Measurements from ENCODE around the gene SLC25A26. TPM values are rescaled to one million over a fixed set of nuclear protein-coding genes. Genes with fewer than 3 reads are reported as not detected.

Gene SLC25A26
- total RNA-seq, 1 donor from 2014 or later = 18.9 TPM

DNA sequence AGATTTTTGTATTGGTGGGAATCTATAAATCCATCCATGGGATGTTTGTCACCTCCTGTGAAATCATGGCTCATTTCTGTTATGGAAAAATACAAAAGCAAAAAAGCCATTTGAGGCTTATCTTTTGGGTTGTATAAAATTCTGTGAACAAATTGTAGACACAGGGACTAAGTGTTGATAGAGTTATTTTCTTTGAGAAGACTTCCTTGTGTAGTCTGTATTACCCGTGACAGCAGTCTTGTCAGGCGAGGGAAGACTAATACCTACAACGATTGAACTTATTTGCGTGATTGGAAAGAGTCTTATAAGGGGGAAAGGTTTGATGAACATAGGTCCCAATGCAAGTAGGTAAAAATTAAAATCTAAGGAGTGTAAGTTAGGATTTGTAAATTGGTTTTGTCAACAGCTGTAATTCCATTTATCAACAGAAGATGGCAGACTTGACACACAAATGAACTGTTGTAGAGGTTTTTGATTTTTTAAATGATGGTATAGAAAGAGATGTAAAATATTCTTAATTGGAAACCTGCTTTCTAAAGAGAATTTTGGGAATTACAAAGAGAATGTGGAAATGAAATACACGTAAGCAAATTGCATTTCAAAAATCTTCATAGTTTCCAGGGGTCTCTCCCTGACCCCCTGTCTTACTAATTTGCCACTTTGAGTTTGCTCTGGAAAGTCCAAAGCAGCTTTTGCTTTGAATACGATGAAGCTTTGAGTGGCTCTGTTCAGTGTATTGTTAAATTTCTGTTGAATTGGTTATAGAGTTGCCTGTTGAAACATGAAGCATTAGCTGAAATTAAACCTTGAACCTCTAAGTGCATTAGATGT lies 33.2 kb downstream of the SLC25A26 start:
- Mint-ChIP-seq H3K27ac (ENCODE audit: unreplicated experiment) (no peak overlapping the region), H3K4me1 (ENCODE audit: unreplicated experiment) (peaks cover 5% of the 10 kb centered on the region), H3K4me3 (ENCODE audit: unreplicated experiment) (no peak overlapping the region), H3K27me3 (ENCODE audit: unreplicated experiment) (no peaks in the 10 kb centered on the region), H3K36me3 (ENCODE audit: low read depth, unreplicated experiment) (no peaks in the 10 kb centered on the region), H3K9me3 (ENCODE audit: unreplicated experiment) (no peaks in the 10 kb centered on the region)
- DNase-seq (ENCODE audit: low spot score) = no peak
- TF ChIP-seq, protein P1, sequence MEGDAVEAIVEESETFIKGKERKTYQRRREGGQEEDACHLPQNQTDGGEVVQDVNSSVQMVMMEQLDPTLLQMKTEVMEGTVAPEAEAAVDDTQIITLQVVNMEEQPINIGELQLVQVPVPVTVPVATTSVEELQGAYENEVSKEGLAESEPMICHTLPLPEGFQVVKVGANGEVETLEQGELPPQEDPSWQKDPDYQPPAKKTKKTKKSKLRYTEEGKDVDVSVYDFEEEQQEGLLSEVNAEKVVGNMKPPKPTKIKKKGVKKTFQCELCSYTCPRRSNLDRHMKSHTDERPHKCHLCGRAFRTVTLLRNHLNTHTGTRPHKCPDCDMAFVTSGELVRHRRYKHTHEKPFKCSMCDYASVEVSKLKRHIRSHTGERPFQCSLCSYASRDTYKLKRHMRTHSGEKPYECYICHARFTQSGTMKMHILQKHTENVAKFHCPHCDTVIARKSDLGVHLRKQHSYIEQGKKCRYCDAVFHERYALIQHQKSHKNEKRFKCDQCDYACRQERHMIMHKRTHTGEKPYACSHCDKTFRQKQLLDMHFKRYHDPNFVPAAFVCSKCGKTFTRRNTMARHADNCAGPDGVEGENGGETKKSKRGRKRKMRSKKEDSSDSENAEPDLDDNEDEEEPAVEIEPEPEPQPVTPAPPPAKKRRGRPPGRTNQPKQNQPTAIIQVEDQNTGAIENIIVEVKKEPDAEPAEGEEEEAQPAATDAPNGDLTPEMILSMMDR (IDR thresholded peaks at IDR 0.05; ENCODE audit: unreplicated experiment) = peak; percentile 94

DNA sequence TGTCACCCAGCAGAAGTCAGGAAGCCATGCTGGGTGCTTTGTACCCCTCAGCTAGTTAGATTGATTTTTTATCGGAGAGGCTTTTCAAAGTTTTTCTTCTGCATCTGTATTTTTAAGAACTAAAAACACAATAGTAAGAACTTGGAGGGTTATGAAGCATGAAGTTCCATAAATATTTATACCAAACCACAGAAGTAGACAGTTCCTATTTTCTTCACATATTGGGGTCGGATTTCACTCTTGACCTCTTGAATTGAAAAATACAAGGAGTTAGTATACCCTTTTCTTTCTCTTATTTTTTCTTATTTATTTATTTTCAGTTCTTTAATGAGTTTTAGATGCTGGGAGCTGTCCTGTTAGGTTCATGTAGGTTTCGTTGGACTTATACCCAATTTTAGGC lies 35.1 kb downstream of the SLC25A26 start:
- no peaks in the 10 kb centered on the region for H3K9me3 Mint-ChIP-seq (ENCODE audit: unreplicated experiment)
- no peaks in the 10 kb centered on the region for H3K36me3 Mint-ChIP-seq (ENCODE audit: low read depth, unreplicated experiment)
- peaks cover 5% of the 10 kb centered on the region for H3K27me3 Mint-ChIP-seq (ENCODE audit: unreplicated experiment)
- H3K27ac Mint-ChIP-seq (ENCODE audit: unreplicated experiment) = no peak overlapping the region
- TF ChIP-seq, protein P1 (IDR thresholded peaks at IDR 0.05; ENCODE audit: unreplicated experiment) = no peak
- DNase-seq (ENCODE audit: low spot score) = no peak
- peaks cover 14% of the 10 kb centered on the region for H3K4me1 Mint-ChIP-seq (ENCODE audit: unreplicated experiment)
- H3K4me3 Mint-ChIP-seq (ENCODE audit: unreplicated experiment) = no peak overlapping the region

GRCh38 chr3:66256806-66257205 lies 36.0 kb downstream of the SLC25A26 start:
- TF ChIP-seq, protein P1 (IDR thresholded peaks at IDR 0.05; ENCODE audit: unreplicated experiment) = no peak
- Mint-ChIP-seq H3K27me3 (ENCODE audit: unreplicated experiment) (peaks cover 5% of the 10 kb centered on the region), H3K9me3 (ENCODE audit: unreplicated experiment) (no peaks in the 10 kb centered on the region), H3K4me1 (ENCODE audit: unreplicated experiment) (peaks cover 14% of the 10 kb centered on the region), H3K4me3 (ENCODE audit: unreplicated experiment) (no peak overlapping the region), H3K27ac (ENCODE audit: unreplicated experiment) (no peak overlapping the region), H3K36me3 (ENCODE audit: low read depth, unreplicated experiment) (no peaks in the 10 kb centered on the region)
- no peak for DNase-seq (ENCODE audit: low spot score)

- peaks cover 5% of the 10 kb centered on the region for H3K27me3 Mint-ChIP-seq (ENCODE audit: unreplicated experiment)
- no peak overlapping the region for H3K4me3 Mint-ChIP-seq (ENCODE audit: unreplicated experiment)
- no peak for DNase-seq (ENCODE audit: low spot score)
- TF ChIP-seq, protein P1 (IDR thresholded peaks at IDR 0.05; ENCODE audit: unreplicated experiment) = no peak
- H3K36me3 Mint-ChIP-seq (ENCODE audit: low read depth, unreplicated experiment) = peaks cover 3% of the 10 kb centered on the region
- H3K9me3 Mint-ChIP-seq (ENCODE audit: unreplicated experiment) = no peaks in the 10 kb centered on the region
- no peak overlapping the region for H3K27ac Mint-ChIP-seq (ENCODE audit: unreplicated experiment)
- H3K4me1 Mint-ChIP-seq (ENCODE audit: unreplicated experiment) = peaks cover 14% of the 10 kb centered on the region
Observed at GRCh38 chr3:66259566-66260255, 38.9 kb downstream of the SLC25A26 start.

DNA sequence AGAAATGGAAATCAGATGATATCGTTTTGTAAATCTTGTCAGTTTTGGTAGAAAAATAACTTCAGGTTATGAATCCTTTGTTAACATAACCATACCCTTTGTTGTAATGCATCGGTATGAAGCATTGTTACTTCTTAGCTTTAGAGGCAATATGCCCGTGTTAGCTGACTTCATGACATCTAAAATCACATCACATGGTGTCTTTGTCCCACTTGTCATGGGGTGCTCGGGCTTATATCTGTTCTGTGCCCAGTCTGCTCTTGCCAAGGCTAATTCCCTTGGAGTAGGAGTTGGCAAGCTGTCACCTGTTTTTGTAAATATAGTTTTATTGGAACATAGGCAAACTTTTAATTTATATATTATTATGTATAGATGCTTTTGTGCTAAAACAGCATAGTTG lies 39.6 kb downstream of the SLC25A26 start:
- H3K27ac Mint-ChIP-seq (ENCODE audit: unreplicated experiment) = no peak overlapping the region
- no peak overlapping the region for H3K4me3 Mint-ChIP-seq (ENCODE audit: unreplicated experiment)
- H3K27me3 Mint-ChIP-seq (ENCODE audit: unreplicated experiment) = peaks cover 5% of the 10 kb centered on the region
- H3K4me1 Mint-ChIP-seq (ENCODE audit: unreplicated experiment) = peaks cover 14% of the 10 kb centered on the region
- DNase-seq (ENCODE audit: low spot score) = no peak
- TF ChIP-seq, protein P1 (IDR thresholded peaks at IDR 0.05; ENCODE audit: unreplicated experiment) = no peak
- no peaks in the 10 kb centered on the region for H3K9me3 Mint-ChIP-seq (ENCODE audit: unreplicated experiment)
- peaks cover 3% of the 10 kb centered on the region for H3K36me3 Mint-ChIP-seq (ENCODE audit: low read depth, unreplicated experiment)

Data from endothelial cell (in vitro differentiated cells).